ENCODE results near the gene EPHA7. TPM values are rescaled to one million over a fixed set of nuclear protein-coding genes. Genes with fewer than 3 reads are reported as not detected.

EPHA7 gene
- total RNA-seq, 4 donors from 2014 or later = 3.6 to 31.0 (median 16.9) TPM

DNA sequence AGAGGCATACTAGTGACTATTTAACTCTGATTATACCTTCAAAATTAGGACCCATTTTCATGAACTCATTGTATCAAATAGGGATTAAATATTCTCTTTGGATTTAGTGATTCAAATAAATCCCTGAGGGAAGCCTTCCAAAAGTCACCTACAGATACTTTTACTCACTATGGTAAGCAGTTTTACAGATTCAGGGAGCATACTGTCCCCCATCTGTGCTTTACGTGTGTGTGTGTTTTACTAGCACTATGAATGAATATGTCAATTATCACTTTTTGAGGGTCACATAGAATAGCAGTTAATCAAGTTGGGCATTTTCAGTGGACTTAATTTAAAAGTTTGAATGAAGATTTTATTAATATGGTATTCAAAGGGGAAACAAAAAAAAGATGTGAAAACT lies 96.7 kb downstream of the EPHA7 start:
- TF ChIP-seq POLR2A (IDR thresholded peaks at IDR 0.05) (no peak), POLR2AphosphoS5 (IDR thresholded peaks at IDR 0.05) (no peak), EP300 (IDR thresholded peaks at IDR 0.05; ENCODE audit: low read depth) (no peak)
- TF ChIP-seq, protein P1, sequence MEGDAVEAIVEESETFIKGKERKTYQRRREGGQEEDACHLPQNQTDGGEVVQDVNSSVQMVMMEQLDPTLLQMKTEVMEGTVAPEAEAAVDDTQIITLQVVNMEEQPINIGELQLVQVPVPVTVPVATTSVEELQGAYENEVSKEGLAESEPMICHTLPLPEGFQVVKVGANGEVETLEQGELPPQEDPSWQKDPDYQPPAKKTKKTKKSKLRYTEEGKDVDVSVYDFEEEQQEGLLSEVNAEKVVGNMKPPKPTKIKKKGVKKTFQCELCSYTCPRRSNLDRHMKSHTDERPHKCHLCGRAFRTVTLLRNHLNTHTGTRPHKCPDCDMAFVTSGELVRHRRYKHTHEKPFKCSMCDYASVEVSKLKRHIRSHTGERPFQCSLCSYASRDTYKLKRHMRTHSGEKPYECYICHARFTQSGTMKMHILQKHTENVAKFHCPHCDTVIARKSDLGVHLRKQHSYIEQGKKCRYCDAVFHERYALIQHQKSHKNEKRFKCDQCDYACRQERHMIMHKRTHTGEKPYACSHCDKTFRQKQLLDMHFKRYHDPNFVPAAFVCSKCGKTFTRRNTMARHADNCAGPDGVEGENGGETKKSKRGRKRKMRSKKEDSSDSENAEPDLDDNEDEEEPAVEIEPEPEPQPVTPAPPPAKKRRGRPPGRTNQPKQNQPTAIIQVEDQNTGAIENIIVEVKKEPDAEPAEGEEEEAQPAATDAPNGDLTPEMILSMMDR (IDR thresholded peaks at IDR 0.05) = no peak
- 75 to 91% methylated on average over 1 of the region's 1 CpG for WGBS, 2 donors (ENCODE audit: low coverage in 1 of 2)
- no peak for DNase-seq
- in situ Hi-C loops (cut with MboI; ENCODE audit: low pct_ligation_motif_present in 1 of 4, low pct_unique_long_range_greater_than_20kb in 1 of 4, low sequenced_read_pairs in 3 of 4) (no loop called here), intact Hi-C loops (cut with DNase I; ENCODE audit: low total_unique reads) (no loop called here)
- Histone ChIP-seq H3K9me3 (no peaks in the 10 kb centered on the region), H3K27me3 (no peaks in the 10 kb centered on the region), H3K4me1 (no peaks in the 10 kb centered on the region), H3K4me3 (no peak overlapping the region), H3K27ac (no peak overlapping the region), H3K36me3 (no peaks in the 10 kb centered on the region)

DNA sequence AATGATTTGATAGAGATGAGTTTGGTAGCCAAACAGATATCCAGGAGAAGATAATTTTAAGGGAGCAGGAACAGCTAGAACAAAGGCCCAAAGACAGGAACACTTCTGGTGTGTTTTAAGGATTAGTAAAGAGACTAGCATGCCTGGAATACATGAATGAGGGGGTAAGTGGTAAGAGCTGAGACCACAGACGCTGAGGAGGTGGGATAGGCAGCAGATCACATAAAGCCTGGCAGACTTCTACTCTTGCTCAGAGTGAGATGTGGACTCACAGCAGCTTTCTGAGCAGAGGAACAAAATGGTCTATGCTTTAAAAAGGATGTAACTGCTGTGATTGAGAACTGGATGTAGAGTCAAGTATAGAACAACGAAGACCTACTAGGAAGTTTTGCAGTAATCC lies 100.1 kb downstream of the EPHA7 start:
- no peaks in the 10 kb centered on the region for H3K27me3 ChIP-seq
- no peaks in the 10 kb centered on the region for H3K4me1 ChIP-seq
- in situ Hi-C loops (cut with MboI; ENCODE audit: low pct_ligation_motif_present in 1 of 4, low pct_unique_long_range_greater_than_20kb in 1 of 4, low sequenced_read_pairs in 3 of 4) (no loop called here), intact Hi-C loops (cut with DNase I; ENCODE audit: low total_unique reads) (no loop called here)
- no peak overlapping the region for H3K4me3 ChIP-seq
- no peaks in the 10 kb centered on the region for H3K36me3 ChIP-seq
- WGBS, 2 donors (ENCODE audit: low coverage in 1 of 2) = 58 to 80% methylated on average over 2 of the region's 2 CpGs
- TF ChIP-seq, protein P1 (IDR thresholded peaks at IDR 0.05) = no peak
- TF ChIP-seq EP300 (IDR thresholded peaks at IDR 0.05; ENCODE audit: low read depth) = no peak
- TF ChIP-seq POLR2AphosphoS5 (IDR thresholded peaks at IDR 0.05) = no peak
- no peak for TF ChIP-seq POLR2A (IDR thresholded peaks at IDR 0.05)
- no peaks in the 10 kb centered on the region for H3K9me3 ChIP-seq
- no peak for DNase-seq
- H3K27ac ChIP-seq = no peak overlapping the region

DNA sequence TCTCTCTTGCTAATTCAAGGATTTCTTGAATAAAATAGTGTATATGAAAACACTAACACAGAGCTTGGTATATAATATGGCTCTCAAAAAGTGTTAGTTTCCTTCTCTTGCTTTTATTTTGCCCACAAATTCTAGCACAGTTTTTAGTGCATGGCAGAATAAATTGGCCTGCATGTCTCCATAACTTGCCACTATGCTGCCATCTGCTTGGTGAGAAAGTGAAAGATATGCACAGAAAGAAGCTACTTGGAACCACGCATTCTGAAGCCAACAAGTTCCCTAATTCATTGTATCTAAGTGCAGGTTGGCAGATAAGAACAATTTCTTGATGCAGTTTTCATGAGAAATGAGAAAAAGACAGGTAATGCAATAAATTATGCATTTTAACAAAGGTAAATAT lies 101.2 kb downstream of the EPHA7 start:
- TF ChIP-seq POLR2AphosphoS5 (IDR thresholded peaks at IDR 0.05) = no peak
- Histone ChIP-seq H3K27me3 (no peaks in the 10 kb centered on the region), H3K27ac (no peak overlapping the region), H3K9me3 (no peaks in the 10 kb centered on the region), H3K4me3 (no peak overlapping the region), H3K36me3 (no peaks in the 10 kb centered on the region), H3K4me1 (no peaks in the 10 kb centered on the region)
- intact Hi-C loops (cut with DNase I; ENCODE audit: low total_unique reads) = no loop called here
- DNase-seq = no peak
- in situ Hi-C loops (cut with MboI; ENCODE audit: low pct_ligation_motif_present in 1 of 4, low pct_unique_long_range_greater_than_20kb in 1 of 4, low sequenced_read_pairs in 3 of 4) = no loop called here
- WGBS, 2 donors (ENCODE audit: low coverage in 1 of 2) = 71 to 78% methylated on average over 1 of the region's 1 CpG

DNA sequence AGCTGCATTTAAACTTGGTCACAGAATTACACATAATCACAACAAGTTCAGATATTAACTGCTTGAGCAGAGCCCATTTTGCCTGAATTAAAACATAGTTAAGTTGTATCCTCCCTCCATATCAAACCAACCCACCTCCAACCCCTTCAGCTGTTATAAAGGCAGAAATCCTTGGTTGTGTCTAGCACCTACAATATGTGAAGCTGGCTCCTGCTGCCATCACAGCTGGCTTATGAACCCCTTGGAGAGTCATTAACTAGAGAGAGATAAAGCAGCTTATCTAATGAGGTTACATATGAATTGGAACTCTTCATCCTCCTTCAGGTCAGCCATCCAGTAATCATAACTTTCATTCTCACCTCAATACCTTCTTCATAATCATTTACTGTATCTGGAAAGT lies 101.8 kb downstream of the EPHA7 start:
- no peaks in the 10 kb centered on the region for H3K9me3 ChIP-seq
- H3K27me3 ChIP-seq = no peaks in the 10 kb centered on the region
- in situ Hi-C loops (cut with MboI; ENCODE audit: low pct_ligation_motif_present in 1 of 4, low pct_unique_long_range_greater_than_20kb in 1 of 4, low sequenced_read_pairs in 3 of 4) (no loop called here), intact Hi-C loops (cut with DNase I; ENCODE audit: low total_unique reads) (no loop called here)
- H3K27ac ChIP-seq = no peak overlapping the region
- TF ChIP-seq, protein P1 (IDR thresholded peaks at IDR 0.05) = no peak
- no peaks in the 10 kb centered on the region for H3K4me1 ChIP-seq
- no peak overlapping the region for H3K4me3 ChIP-seq
- H3K36me3 ChIP-seq = no peaks in the 10 kb centered on the region
- no peak for DNase-seq

DNA sequence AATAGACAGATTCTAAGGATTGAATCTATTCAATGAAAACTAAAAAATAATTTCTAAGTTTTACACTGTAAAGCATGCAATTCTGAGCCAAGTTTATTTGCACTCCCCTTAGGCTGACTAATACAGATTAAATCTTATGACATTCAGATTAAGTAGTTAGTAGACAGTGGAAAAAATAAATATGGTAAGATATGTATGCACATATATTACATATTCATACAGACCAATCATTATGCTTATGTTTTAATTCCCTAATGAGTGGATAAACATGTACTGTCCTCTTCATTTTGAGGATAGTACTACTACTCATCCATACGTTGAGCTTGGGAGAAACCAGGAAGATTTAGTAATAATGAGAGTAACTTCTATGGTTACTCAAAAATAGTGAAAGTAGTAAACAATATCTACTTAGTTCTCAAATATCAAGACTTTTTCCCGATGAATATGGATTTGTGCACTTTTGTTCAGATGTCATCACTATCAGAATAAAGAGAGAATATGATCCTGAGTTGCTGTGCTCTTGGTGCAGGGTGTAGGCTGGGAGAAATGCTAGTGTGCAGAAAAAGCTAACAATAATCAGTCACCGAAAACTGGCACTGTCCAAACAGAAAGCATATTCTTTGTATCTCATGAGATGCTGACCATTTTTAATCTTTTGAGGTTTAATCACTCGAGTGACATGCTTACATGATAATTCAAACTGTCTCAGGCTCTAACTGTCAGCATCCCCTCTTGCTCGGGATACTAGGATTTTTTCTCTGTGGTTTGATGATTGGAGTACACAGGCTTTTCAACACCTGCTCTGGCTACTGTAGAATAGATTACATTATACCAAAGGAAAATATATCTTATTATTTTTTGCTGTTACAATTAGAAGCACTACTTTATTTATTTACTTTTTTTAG lies 111.6 kb downstream of the EPHA7 start:
- in situ Hi-C loops (cut with MboI; ENCODE audit: low pct_ligation_motif_present in 1 of 4, low pct_unique_long_range_greater_than_20kb in 1 of 4, low sequenced_read_pairs in 3 of 4) = no loop called here
- Histone ChIP-seq H3K36me3 (no peaks in the 10 kb centered on the region), H3K27me3 (no peaks in the 10 kb centered on the region), H3K4me1 (no peaks in the 10 kb centered on the region), H3K27ac (no peak overlapping the region), H3K4me3 (no peak overlapping the region), H3K9me3 (no peaks in the 10 kb centered on the region)
- intact Hi-C loops (cut with DNase I; ENCODE audit: low total_unique reads) = no loop called here
- no peak for DNase-seq
- 59 to 63% methylated on average over 5 of the region's 5 CpGs for WGBS, 2 donors (ENCODE audit: low coverage in 1 of 2)
- TF ChIP-seq POLR2A (IDR thresholded peaks at IDR 0.05) (no peak), EP300 (IDR thresholded peaks at IDR 0.05; ENCODE audit: low read depth) (no peak), POLR2AphosphoS5 (IDR thresholded peaks at IDR 0.05) (no peak)
- TF ChIP-seq, protein P1 (IDR thresholded peaks at IDR 0.05) = no peak
